Loucy (cell line): ENCODE data around the gene TSC2.

ENCODE experiments used
- CTCF ChIP-seq: fragments of 200-600 bp; sonication (generic); conservative IDR thresholded peaks from 2 replicates; pipeline ENCODE4 v1.5.1; 2014; ENCODE audit warnings: mild to moderate bottlenecking, antibody characterized with exemption, low read length
- EZH2phosphoT487 ChIP-seq: fragments of 200-600 bp; IDR thresholded peaks from 2 replicates; pipeline ENCODE4 v1.6.1; 2018; ENCODE audit warnings: antibody characterized with exemption, mild to moderate bottlenecking, moderate library complexity, borderline replicate concordance

GRCh38 chr16:2085669-2086068, 37.9 kb downstream of the TSC2 start:
- TF ChIP-seq CTCF (no peak), EZH2phosphoT487 (no peak)
